ENCODE results near the gene NLRC5. TPM values are rescaled to one million over a fixed set of nuclear protein-coding genes. Genes with fewer than 3 reads are reported as not detected.

NLRC5 gene
- total RNA-seq, 1 experiment from 2014 or later = 1.6 TPM

DNA sequence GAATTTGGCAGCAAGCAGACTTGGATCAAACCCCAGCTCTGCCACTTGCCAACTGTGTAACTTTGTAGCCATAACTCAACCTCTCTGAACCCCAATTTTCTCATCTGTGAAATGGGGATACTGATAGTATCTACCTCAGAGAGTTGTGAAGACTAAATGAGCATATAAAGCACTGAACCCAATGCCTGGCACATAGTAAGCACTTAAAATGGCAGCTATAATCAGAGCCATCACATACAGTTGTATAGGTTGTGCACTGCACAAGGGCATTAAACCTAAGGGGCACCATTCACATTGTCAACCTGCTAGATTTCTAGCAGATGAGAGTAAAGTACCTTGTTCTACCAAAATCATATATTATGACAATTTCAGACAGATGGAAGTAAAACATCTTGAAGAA is 92.4 kb downstream of the NLRC5 start:
- peaks cover 2% of the 10 kb centered on the region; the same call in 1 of the 2 replicates for H3K27me3 ChIP-seq (replicated peaks; ENCODE audit: control insufficient read depth, insufficient read depth, low read length)
- peaks cover 6% of the 10 kb centered on the region; the same call in 1 of the 2 replicates for H3K4me1 ChIP-seq
- Mint-ChIP-seq H3K4me1 (ENCODE audit: low read depth, unreplicated experiment) (no peaks in the 10 kb centered on the region), H3K36me3 (ENCODE audit: insufficient read depth, unreplicated experiment) (no peaks in the 10 kb centered on the region), H3K9me3 (ENCODE audit: unreplicated experiment) (no peaks in the 10 kb centered on the region), H3K27ac (ENCODE audit: unreplicated experiment) (no peak overlapping the region), H3K4me3 (ENCODE audit: unreplicated experiment) (no peak overlapping the region), H3K27me3 (ENCODE audit: insufficient read depth, unreplicated experiment) (peaks cover 4% of the 10 kb centered on the region)
- TF ChIP-seq, protein P1, sequence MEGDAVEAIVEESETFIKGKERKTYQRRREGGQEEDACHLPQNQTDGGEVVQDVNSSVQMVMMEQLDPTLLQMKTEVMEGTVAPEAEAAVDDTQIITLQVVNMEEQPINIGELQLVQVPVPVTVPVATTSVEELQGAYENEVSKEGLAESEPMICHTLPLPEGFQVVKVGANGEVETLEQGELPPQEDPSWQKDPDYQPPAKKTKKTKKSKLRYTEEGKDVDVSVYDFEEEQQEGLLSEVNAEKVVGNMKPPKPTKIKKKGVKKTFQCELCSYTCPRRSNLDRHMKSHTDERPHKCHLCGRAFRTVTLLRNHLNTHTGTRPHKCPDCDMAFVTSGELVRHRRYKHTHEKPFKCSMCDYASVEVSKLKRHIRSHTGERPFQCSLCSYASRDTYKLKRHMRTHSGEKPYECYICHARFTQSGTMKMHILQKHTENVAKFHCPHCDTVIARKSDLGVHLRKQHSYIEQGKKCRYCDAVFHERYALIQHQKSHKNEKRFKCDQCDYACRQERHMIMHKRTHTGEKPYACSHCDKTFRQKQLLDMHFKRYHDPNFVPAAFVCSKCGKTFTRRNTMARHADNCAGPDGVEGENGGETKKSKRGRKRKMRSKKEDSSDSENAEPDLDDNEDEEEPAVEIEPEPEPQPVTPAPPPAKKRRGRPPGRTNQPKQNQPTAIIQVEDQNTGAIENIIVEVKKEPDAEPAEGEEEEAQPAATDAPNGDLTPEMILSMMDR (IDR thresholded peaks at IDR 0.05; ENCODE audit: insufficient read depth in 1 of 2, low read depth in 1 of 2, low read length in 1 of 2, severe bottlenecking in 1 of 2, unreplicated experiment in 1 of 2) = no peak
- DNase-seq = no peak
- ChIA-PET POLR2A (no interaction called here), CTCF (interaction anchor here (0.5 kb wide), 1 partner anchor 19 kb away, joined by 6 read pairs; no protein-coding TSS in a partner anchor)
- no peaks in the 10 kb centered on the region for H3K9me3 ChIP-seq
- intact Hi-C loops (cut with micrococcal nuclease; ENCODE audit: unreplicated experiment) = no loop called here
- H3K4me3 ChIP-seq (ENCODE audit: low read depth, low read length) = no peak overlapping the region
- H3K36me3 ChIP-seq (ENCODE audit: control insufficient read depth, insufficient read depth, low read length) = no peaks in the 10 kb centered on the region
- no TSS peak for BruUV-seq (replicated peaks)

DNA sequence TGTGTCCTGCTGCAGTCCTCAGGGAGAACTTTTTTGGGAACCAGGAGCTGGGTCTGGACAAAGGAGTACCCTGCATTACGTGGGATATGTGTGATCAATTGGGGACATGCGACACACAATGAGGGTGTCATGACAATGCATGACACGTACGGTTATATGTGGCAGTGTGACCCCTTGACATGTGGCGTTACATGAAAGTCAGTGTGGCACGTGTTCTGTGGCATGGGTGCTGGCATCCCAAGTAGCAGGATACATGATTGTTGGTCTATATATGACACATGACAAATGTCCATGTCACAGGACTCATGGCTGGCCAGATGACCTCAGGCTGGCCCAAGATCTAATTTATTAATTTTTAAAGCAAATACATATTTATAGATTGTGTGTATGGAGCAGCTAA is 93.3 kb downstream of the NLRC5 start:
- Mint-ChIP-seq H3K27ac (ENCODE audit: unreplicated experiment) (no peak overlapping the region), H3K4me1 (ENCODE audit: low read depth, unreplicated experiment) (no peaks in the 10 kb centered on the region), H3K27me3 (ENCODE audit: insufficient read depth, unreplicated experiment) (peaks cover 4% of the 10 kb centered on the region), H3K36me3 (ENCODE audit: insufficient read depth, unreplicated experiment) (no peaks in the 10 kb centered on the region), H3K4me3 (ENCODE audit: unreplicated experiment) (no peak overlapping the region), H3K9me3 (ENCODE audit: unreplicated experiment) (no peaks in the 10 kb centered on the region)
- intact Hi-C loops (cut with micrococcal nuclease; ENCODE audit: unreplicated experiment) = no loop called here
- Histone ChIP-seq H3K36me3 (ENCODE audit: control insufficient read depth, insufficient read depth, low read length) (no peaks in the 10 kb centered on the region), H3K4me1 (peaks cover 6% of the 10 kb centered on the region; the same call in 1 of the 2 replicates), H3K27me3 (replicated peaks; ENCODE audit: control insufficient read depth, insufficient read depth, low read length) (peaks cover 2% of the 10 kb centered on the region; the same call in 1 of the 2 replicates), H3K4me3 (ENCODE audit: low read depth, low read length) (no peak overlapping the region), H3K9me3 (no peaks in the 10 kb centered on the region)
- CTCF ChIA-PET = interaction anchor here (2.5 kb wide), 1 partner anchor 10 kb away, joined by 19 read pairs; the partner anchor contains the start of gene CPNE2
- no peak for DNase-seq
- POLR2A ChIA-PET = no interaction called here
- no TSS peak for BruUV-seq (replicated peaks)
- TF ChIP-seq, protein P1 (IDR thresholded peaks at IDR 0.05; ENCODE audit: insufficient read depth in 1 of 2, low read depth in 1 of 2, low read length in 1 of 2, severe bottlenecking in 1 of 2, unreplicated experiment in 1 of 2) = no peak

DNA sequence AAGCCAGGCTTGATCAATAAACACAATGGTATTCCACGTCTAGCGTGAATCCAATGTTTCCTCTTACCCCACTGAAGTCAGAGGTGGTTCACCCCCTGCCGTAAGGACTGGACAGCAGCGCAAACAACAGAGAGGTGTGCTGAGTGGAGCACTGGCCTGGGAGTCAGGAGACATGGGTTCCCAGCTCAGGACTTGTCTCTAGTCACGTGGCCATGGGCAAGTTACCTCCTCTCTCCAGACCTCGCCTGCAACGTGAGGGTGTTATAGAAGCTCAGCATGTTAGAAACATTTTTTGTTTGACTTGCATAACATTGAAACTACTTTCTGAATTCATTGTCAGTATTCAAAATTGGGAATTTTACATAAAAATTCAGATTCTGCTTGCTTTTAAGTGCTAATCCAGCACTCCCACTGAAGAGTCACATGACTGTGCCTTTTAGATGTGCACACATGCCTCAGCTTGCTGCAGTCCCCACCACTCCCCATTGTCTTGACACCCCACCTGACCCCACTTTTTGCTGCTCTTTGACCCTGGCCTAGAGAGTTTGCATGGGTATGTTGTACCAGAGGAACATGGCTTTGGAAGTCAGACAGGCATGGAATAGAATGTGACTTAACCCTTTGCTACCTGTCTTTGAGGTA is 94.2 kb downstream of the NLRC5 start:
- H3K36me3 ChIP-seq (ENCODE audit: control insufficient read depth, insufficient read depth, low read length) = no peaks in the 10 kb centered on the region
- POLR2A ChIA-PET = no interaction called here
- Mint-ChIP-seq H3K9me3 (ENCODE audit: unreplicated experiment) (no peaks in the 10 kb centered on the region), H3K36me3 (ENCODE audit: insufficient read depth, unreplicated experiment) (no peaks in the 10 kb centered on the region), H3K27me3 (ENCODE audit: insufficient read depth, unreplicated experiment) (peaks cover 4% of the 10 kb centered on the region), H3K4me1 (ENCODE audit: low read depth, unreplicated experiment) (no peaks in the 10 kb centered on the region), H3K27ac (ENCODE audit: unreplicated experiment) (no peak overlapping the region), H3K4me3 (ENCODE audit: unreplicated experiment) (no peak overlapping the region)
- no peak for DNase-seq
- BruUV-seq (replicated peaks) = no TSS peak
- H3K27me3 ChIP-seq (replicated peaks; ENCODE audit: control insufficient read depth, insufficient read depth, low read length) = peaks cover 2% of the 10 kb centered on the region; the same call in 1 of the 2 replicates
- CTCF ChIA-PET = interaction anchor here (1.3 to 2.5 kb wide), 5 partner anchors 9 to 216 kb away, joined by 3 to 19 read pairs (median 5); partner anchors contain the start of genes CPNE2 and PSME3IP1
- peaks cover 6% of the 10 kb centered on the region; the same call in 1 of the 2 replicates for H3K4me1 ChIP-seq
- intact Hi-C loops (cut with micrococcal nuclease; ENCODE audit: unreplicated experiment) = loop anchor here (1.0 kb wide), 1 partner anchor 85 kb away; no protein-coding TSS in a partner anchor
- H3K9me3 ChIP-seq = no peaks in the 10 kb centered on the region
- no peak overlapping the region for H3K4me3 ChIP-seq (ENCODE audit: low read depth, low read length)
- TF ChIP-seq, protein P1 (IDR thresholded peaks at IDR 0.05; ENCODE audit: insufficient read depth in 1 of 2, low read depth in 1 of 2, low read length in 1 of 2, severe bottlenecking in 1 of 2, unreplicated experiment in 1 of 2) = no peak
